K562 (cell line): Measurements from ENCODE around the gene TBXAS1.

Experiments used
- ARID3B ChIP-seq: fragments of 250-450 bp; sonication (Bioruptor Pico); IDR thresholded peaks from 2 replicates; pipeline ENCODE4 v1.4.0; 2020; ENCODE audit warnings: borderline replicate concordance
- ATF1 ChIP-seq, 2 experiments: fragments of 450-650 bp in 1 of 2; IDR thresholded peaks; 2 replicates each; pipeline ENCODE4 v1.6.1; 2016; ENCODE audit warnings: missing compliant biosample characterization in 1 of 2, missing genetic modification characterization in 1 of 2
- BCLAF1 ChIP-seq, 2 experiments: fragments of 450-650 bp in 1 of 2; IDR thresholded peaks; 2 replicates each; pipeline ENCODE4 v1.6.1; 2011 to 2017; ENCODE audit warnings: low read depth in 2 of 2, antibody characterized with exemption in 1 of 2, borderline replicate concordance in 1 of 2, low read length in 1 of 2, mild to moderate bottlenecking in 1 of 2, mixed read lengths in 1 of 2; ENCODE audit not compliant: control insufficient read depth in 1 of 2
- CTCF ChIP-seq, 3 experiments: IDR thresholded peaks in 2 of 3; conservative IDR thresholded peaks in 1 of 3; 2 replicates each; pipeline ENCODE4 v1.5.1; 2011 to 2012; ENCODE audit warnings: low read length in 3 of 3, mild to moderate bottlenecking in 3 of 3, control low read depth in 2 of 3, improper control_type of control experiment in 1 of 3, inconsistent platforms in 1 of 3, low read depth in 1 of 3, mixed read lengths in 1 of 3, moderate library complexity in 1 of 3; ENCODE audit not compliant: insufficient read depth in 2 of 3
- FOXP4 ChIP-seq: sonication (generic); formaldehyde crosslinking; IDR thresholded peaks from 2 replicates; pipeline ENCODE4 v1.8.0; 2022; ENCODE audit warnings: mild to moderate bottlenecking, missing genetic modification reagents, borderline replicate concordance
- ILF3 ChIP-seq: fragments of 450-650 bp; IDR thresholded peaks from 2 replicates; pipeline ENCODE4 v1.6.1; 2018; ENCODE audit warnings: antibody characterized with exemption, mild to moderate bottlenecking, moderate library complexity, borderline replicate concordance
- MLLT1 ChIP-seq, 2 experiments: fragments of 450-650 bp; IDR thresholded peaks; 2 replicates each; pipeline ENCODE4 v1.6.1; 2016
- NFATC3 ChIP-seq: fragments of 450-650 bp; IDR thresholded peaks from 2 replicates; pipeline ENCODE4 v1.6.1; 2017; ENCODE audit warnings: mild to moderate bottlenecking
- SRF ChIP-seq, 2 experiments: fragments of 250-450, 450-650 bp in 1 of 2; sonication (Bioruptor Pico) in 1 of 2; sonication (generic) in 1 of 2; formaldehyde crosslinking; IDR thresholded peaks; 2 replicates each; pipeline versions ENCODE4 v1.5.0 to v1.5.1; 2020 to 2022; ENCODE audit warnings: mild to moderate bottlenecking in 1 of 2, missing genetic modification reagents in 1 of 2
- ZNF324 ChIP-seq: fragments of 250-450 bp; sonication (Bioruptor Pico); IDR thresholded peaks from 2 replicates; pipeline ENCODE4 v1.4.0; 2020; ENCODE audit warnings: mild to moderate bottlenecking
- ZNF436 ChIP-seq: fragments of 250-450, 450-650 bp; sonication (Bioruptor Pico); formaldehyde crosslinking; IDR thresholded peaks from 2 replicates; pipeline ENCODE4 v1.7.0; 2020; ENCODE audit warnings: mild to moderate bottlenecking
- ZNF644 ChIP-seq: fragments of 200-800 bp; sonication (Bioruptor generic); IDR thresholded peaks from 2 replicates; pipeline ENCODE4 v1.6.1; 2016; ENCODE audit warnings: low read depth, missing genetic modification characterization, missing compliant biosample characterization

GRCh38 chr7:140021603-140022002, 192.5 kb downstream of the TBXAS1 start:
- TF ChIP-seq NFATC3 (no peak), BCLAF1 (IDR thresholded peaks at IDR 0.05; ENCODE audit: borderline replicate concordance in 1 of 2, control insufficient read depth in 1 of 2, low read depth in 2 of 2, low read length in 1 of 2) (no peak), ARID3B (CRISPR knock-in tag) (no peak), ZNF644 (tag) (no peak), CTCF (IDR thresholded peaks at IDR 0.05 in 2 of 3, conservative IDR thresholded peaks at IDR 0.05 in 1 of 3; ENCODE audit: insufficient read depth in 2 of 3, low read depth in 1 of 3, low read length in 3 of 3) (no peak), FOXP4 (CRISPR knock-in tag) (no peak), ATF1 (CRISPR knock-in tag; IDR thresholded peaks at IDR 0.05) (no peak), ATF1 (tag; IDR thresholded peaks at IDR 0.05) (no peak), ZNF324 (CRISPR knock-in tag) (no peak), ZNF436 (CRISPR knock-in tag) (no peak), SRF (CRISPR knock-in tag; IDR thresholded peaks at IDR 0.05) (no peak), MLLT1 (IDR thresholded peaks at IDR 0.05) (no peak), ILF3 (no peak)
